ENCODE data around the gene DDX43.

DNA sequence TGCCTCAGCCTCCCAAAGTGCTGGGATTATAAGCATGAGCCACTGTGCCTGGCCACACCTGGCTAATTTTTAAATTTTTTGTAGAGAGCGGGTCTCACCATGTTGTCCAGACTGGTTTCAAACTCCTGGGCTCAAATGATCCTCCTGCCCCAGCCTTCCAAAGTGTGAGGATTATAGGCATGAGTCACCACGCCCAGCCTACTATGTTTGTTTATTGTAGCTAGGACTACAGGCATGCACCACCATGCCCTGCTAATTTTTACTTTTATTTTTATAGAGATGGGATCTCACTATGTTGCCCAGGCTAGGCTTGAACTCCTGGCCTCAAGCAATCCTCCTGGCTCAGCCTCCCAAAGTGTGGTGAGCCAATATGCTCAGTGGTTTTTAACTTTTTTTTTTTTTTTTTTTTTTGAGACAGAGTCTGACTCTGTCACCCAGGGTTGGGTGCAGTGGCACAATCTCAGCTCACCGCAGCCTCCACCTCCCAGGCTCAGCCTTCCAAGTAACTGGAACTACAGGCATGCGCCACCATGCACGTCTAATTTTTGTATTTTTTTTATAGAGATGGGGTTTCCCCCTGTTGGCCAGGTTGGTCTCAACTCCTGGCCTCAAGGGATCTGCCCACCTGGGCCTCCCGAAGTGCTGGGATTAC lies 12.0 kb upstream of the DDX43 start:
- TF ChIP-seq CTCF (IDR thresholded peaks at IDR 0.05) (no peak), EZH2phosphoT487 (IDR thresholded peaks at IDR 0.05) (no peak)
